B cell (primary cell): ENCODE measurements around the gene KSR1. TPM values are rescaled to one million over a fixed set of nuclear protein-coding genes. Genes with fewer than 3 reads are reported as not detected.

Experiments
- ATAC-seq: fragments of 200-7000 bp; cut with Tn5 transposase; one replicate; pipeline ENCODE4 v1.10.0; 2021; ENCODE audit warnings: low read depth, mild to moderate bottlenecking, moderate number of reproducible peaks, moderate library complexity
- CTCF ChIA-PET: fragments of 350-600 bp; sonication (Branson Sonifier 250); formaldehyde crosslinking; loops from one replicate; lab custom pipeline; 2021; ENCODE audit warnings: antibody characterized with exemption, inconsistent platforms; lab: Charles Lee
- POLR2A ChIA-PET: fragments of 350-600 bp; sonication (Branson Sonifier 250); formaldehyde crosslinking; loops from one replicate; lab custom pipeline; 2021; ENCODE audit warnings: antibody characterized with exemption; lab: Charles Lee
- DNase-seq: peaks from one replicate; pipeline ENCODE4 v3.0.0; 2013
- H2AFZ ChIP-seq: 2 replicates; pipeline ENCODE4 v1.6.1; 2012; ENCODE audit warnings: mild to moderate bottlenecking, low read depth, low read length; ENCODE audit not compliant: insufficient read depth, poor library complexity, severe bottlenecking
- H3K27ac ChIP-seq, 2 donors: 1 replicate in 1 of 2; 2 replicates in 1 of 2; pipeline ENCODE4 v1.5.1; 2012 to 2013; ENCODE audit warnings: low read length in 2 of 2, mild to moderate bottlenecking in 2 of 2, moderate library complexity in 1 of 2
- H3K27me3 ChIP-seq, 4 experiments: fragments of 200-600 bp in 1 of 4; sonication (generic) in 1 of 4; replicated peaks in 1 of 4; 1 replicate in 2 of 4; 2 replicates in 2 of 4; pipeline versions ENCODE4 v1.6.1 to v1.7.0; 2013 to 2016; ENCODE audit warnings: low read length in 3 of 4, mild to moderate bottlenecking in 2 of 4, mixed read lengths in 1 of 4, moderate library complexity in 1 of 4; ENCODE audit not compliant: insufficient read depth in 4 of 4, control insufficient read depth in 3 of 4; ENCODE audit errors: control extremely low read depth in 1 of 4
- H3K36me3 ChIP-seq, 2 experiments: replicated peaks in 1 of 2; 1 replicate in 1 of 2; 2 replicates in 1 of 2; pipeline versions ENCODE4 v1.6.1 to v1.7.1; 2013; ENCODE audit warnings: low read length in 1 of 2; ENCODE audit not compliant: insufficient read depth in 2 of 2, control insufficient read depth in 1 of 2; ENCODE audit errors: control extremely low read depth in 1 of 2, extremely low read depth in 1 of 2
- H3K4me1 ChIP-seq, 2 donors: fragments of 200-600 bp in 1 of 2; sonication (generic) in 1 of 2; 1 replicate in 1 of 2; 2 replicates in 1 of 2; pipeline versions ENCODE4 v1.5.1 to v1.6.1; 2013 to 2017; ENCODE audit warnings: low read length in 2 of 2; ENCODE audit not compliant: control insufficient read depth in 2 of 2, insufficient read depth in 2 of 2
- H3K4me2 ChIP-seq: replicated peaks from 2 replicates; pipeline ENCODE3; 2012; ENCODE audit warnings: mild to moderate bottlenecking, low read depth, low read length; ENCODE audit not compliant: poor library complexity, severe bottlenecking
- H3K4me3 ChIP-seq, 5 experiments: fragments of 200-600 bp in 1 of 5; sonication (generic) in 1 of 5; 1 replicate in 3 of 5; 2 replicates in 2 of 5; pipeline versions ENCODE4 v1.5.1 to v1.7.0; 2011 to 2016; ENCODE audit warnings: low read length in 4 of 5, mild to moderate bottlenecking in 4 of 5, low read depth in 2 of 5, control low read depth in 1 of 5, moderate library complexity in 1 of 5; ENCODE audit not compliant: insufficient read depth in 1 of 5; ENCODE audit errors: control extremely low read depth in 1 of 5, extremely low read depth in 1 of 5
- H3K79me2 ChIP-seq: fragments of 200-600 bp; sonication (generic); one replicate; pipeline ENCODE4 v1.6.0; 2016; ENCODE audit warnings: low read length; ENCODE audit not compliant: control insufficient read depth, insufficient read depth
- H3K9ac ChIP-seq: fragments of 200-600 bp; sonication (generic); 2 replicates; pipeline ENCODE4 v1.6.1; 2017; ENCODE audit warnings: mild to moderate bottlenecking, low read length, moderate library complexity
- H3K9me3 ChIP-seq, 3 donors: one replicate each; pipeline versions ENCODE4 v1.6.1 to v1.7.1; 2013; ENCODE audit warnings: low read length in 2 of 3; ENCODE audit not compliant: control insufficient read depth in 2 of 3, insufficient read depth in 1 of 3; ENCODE audit errors: control extremely low read depth in 1 of 3
- H4K20me1 ChIP-seq: 2 replicates; pipeline ENCODE4 v1.6.0; 2012; ENCODE audit warnings: mild to moderate bottlenecking, low read length; ENCODE audit not compliant: insufficient read depth, control insufficient read depth, poor library complexity, severe bottlenecking
- H3K27ac Mint-ChIP-seq: one replicate; pipeline ENCODE4 v1.8.0; 2021; ENCODE audit warnings: mixed read lengths
- H3K27me3 Mint-ChIP-seq: one replicate; pipeline ENCODE4 v1.8.0; 2021; ENCODE audit warnings: mixed read lengths
- H3K4me1 Mint-ChIP-seq: one replicate; pipeline ENCODE4 v1.8.0; 2021; ENCODE audit warnings: mixed read lengths
- H3K4me3 Mint-ChIP-seq: one replicate; pipeline ENCODE4 v1.8.0; 2021; ENCODE audit warnings: mixed read lengths
- H3K9me3 Mint-ChIP-seq: one replicate; pipeline ENCODE4 v1.8.0; 2022; ENCODE audit warnings: mixed read lengths; ENCODE audit not compliant: insufficient read depth
- EZH2 ChIP-seq: IDR thresholded peaks from 2 replicates; pipeline ENCODE4 v1.6.1; 2012; ENCODE audit warnings: borderline replicate concordance, low read depth, mild to moderate bottlenecking, moderate library complexity, low read length; ENCODE audit not compliant: insufficient read depth, poor library complexity, severe bottlenecking
- WGBS: methylation state at CpG from one replicate; pipeline ENCODE4 v1.1.5; 2013; ENCODE audit warnings: missing lambda C conversion rate; ENCODE audit not compliant: insufficient coverage; 5-methylcytosine and 5-hydroxymethylcytosine counted together
- intact Hi-C: fragments of 100-400 bp; cut with micrococcal nuclease; formaldehyde crosslinking; loops from one replicate; pipeline ENCODE4 v1.10.0; 2022
- polyA plus RNA-seq: library from polyadenylated mRNA; depleted of rRNA; stranded (reverse); fragments of >200 nt; gene quantifications from 2 replicates; pipeline ENCODE4 v1.2.3, GENCODE V29; 2012
- total RNA-seq, 2 donors: library from RNA; stranded (reverse); fragments of 120-200 nt in 1 of 2; gene quantifications; 1 replicate in 1 of 2; 2 replicates in 1 of 2; pipeline versions ENCODE4 v1.2.3 to v1.2.4, GENCODE V29; 2013 to 2022
- TF ChIP-seq, protein P1 (sequence below): fragments of 200-600 bp; IDR thresholded peaks from one replicate; pipeline ENCODE4 v1.8.0; 2022; ENCODE audit warnings: antibody characterized with exemption, mild to moderate bottlenecking

The KSR1 gene
- total and polyA plus RNA-seq, 2 donors (not counting 1 experiment from before 2014, with no cell fraction given), result 27.5 to 85.6 TPM

DNA sequence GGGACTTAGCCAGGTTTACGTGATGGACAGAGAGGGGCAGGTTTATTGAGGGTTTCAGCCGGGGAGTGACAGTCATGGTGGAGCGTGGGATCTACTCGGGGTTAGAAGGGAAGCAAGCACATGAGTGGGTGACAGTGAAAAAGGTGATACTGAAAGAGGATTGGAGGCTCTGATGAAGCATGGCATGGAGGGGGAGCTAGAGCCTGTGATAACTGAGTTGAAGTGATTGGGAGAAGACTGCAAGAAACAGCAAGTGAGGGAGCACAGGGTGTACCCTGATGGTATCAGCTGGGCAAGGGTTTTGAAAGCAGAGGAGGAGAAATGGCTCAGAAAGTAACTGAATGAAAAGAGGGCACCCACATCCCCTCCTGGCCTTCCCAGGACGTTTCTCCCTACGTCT, 6.7 kb upstream of the KSR1 start:
- H4K20me1 ChIP-seq, result no peaks in the 10 kb centered on the region
- ATAC-seq (no peak), DNase-seq (no peak)
- H3K27ac ChIP-seq, result no peak overlapping the region
- no peak overlapping the region for H3K4me3 ChIP-seq
- no peak overlapping the region for H2AFZ ChIP-seq
- no peaks in the 10 kb centered on the region for H3K27me3 ChIP-seq
- no peaks in the 10 kb centered on the region for H3K36me3 ChIP-seq
- intact Hi-C loops, result no loop called here
- H3K9me3 ChIP-seq, result no peaks in the 10 kb centered on the region
- H3K4me1 ChIP-seq, result no peaks in the 10 kb centered on the region
- H3K4me2 ChIP-seq, result no peak overlapping the region
- TF ChIP-seq EZH2, result no peak
- CTCF ChIA-PET, result interaction anchor here (10.2 kb wide), 1 partner anchor 151 kb away, joined by 140 read pairs; no protein-coding TSS in a partner anchor
- POLR2A ChIA-PET, result no interaction called here
- no peak overlapping the region for H3K4me3 Mint-ChIP-seq
- H3K4me1 Mint-ChIP-seq, result no peaks in the 10 kb centered on the region
- H3K27ac Mint-ChIP-seq, result no peak overlapping the region
- H3K27me3 Mint-ChIP-seq, result peaks cover 5% of the 10 kb centered on the region
- H3K9ac ChIP-seq, result no peak overlapping the region
- 89% methylated on average over 5 of the region's 6 CpGs for WGBS
- no peaks in the 10 kb centered on the region for H3K79me2 ChIP-seq
- no peaks in the 10 kb centered on the region for H3K9me3 Mint-ChIP-seq

DNA sequence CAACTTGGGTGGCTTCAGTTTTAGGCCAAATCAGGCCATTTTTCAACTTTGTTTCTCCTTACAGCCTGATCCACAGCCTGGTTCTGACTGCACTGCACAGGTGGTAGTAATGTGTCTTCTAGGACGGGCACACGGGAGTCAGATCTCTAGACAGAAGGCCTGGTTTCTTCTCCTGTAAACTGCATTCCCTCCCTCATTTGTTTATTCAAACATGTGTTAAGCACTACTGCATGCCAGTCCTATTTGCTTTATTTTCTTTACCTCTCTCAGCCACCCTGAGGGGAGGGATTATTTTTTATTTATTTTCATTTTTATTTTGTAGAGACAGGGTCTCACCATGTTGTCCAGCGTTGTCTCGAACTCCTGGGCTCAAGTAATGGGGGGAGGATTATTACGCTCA, 6.3 kb upstream of the KSR1 start:
- Histone ChIP-seq H3K9ac (no peak overlapping the region), H4K20me1 (no peaks in the 10 kb centered on the region), H3K4me3 (no peak overlapping the region), H3K9me3 (no peaks in the 10 kb centered on the region), H3K36me3 (no peaks in the 10 kb centered on the region), H2AFZ (no peak overlapping the region), H3K4me2 (no peak overlapping the region), H3K79me2 (no peaks in the 10 kb centered on the region), H3K27ac (no peak overlapping the region), H3K4me1 (no peaks in the 10 kb centered on the region), H3K27me3 (no peaks in the 10 kb centered on the region)
- H3K4me3 Mint-ChIP-seq, result no peak overlapping the region
- WGBS, result 96% methylated on average over 4 of the region's 5 CpGs
- no peak overlapping the region for H3K27ac Mint-ChIP-seq
- ATAC-seq, result no peak
- peaks cover 5% of the 10 kb centered on the region for H3K27me3 Mint-ChIP-seq
- intact Hi-C loops, result no loop called here
- DNase-seq, result no peak
- ChIA-PET CTCF (interaction anchor here (10.2 kb wide), 1 partner anchor 150 kb away, joined by 140 read pairs; no protein-coding TSS in a partner anchor), POLR2A (interaction anchor here (1.1 kb wide), 1 partner anchor 9 kb away, joined by 4 read pairs; no protein-coding TSS in a partner anchor)
- TF ChIP-seq, protein P1, sequence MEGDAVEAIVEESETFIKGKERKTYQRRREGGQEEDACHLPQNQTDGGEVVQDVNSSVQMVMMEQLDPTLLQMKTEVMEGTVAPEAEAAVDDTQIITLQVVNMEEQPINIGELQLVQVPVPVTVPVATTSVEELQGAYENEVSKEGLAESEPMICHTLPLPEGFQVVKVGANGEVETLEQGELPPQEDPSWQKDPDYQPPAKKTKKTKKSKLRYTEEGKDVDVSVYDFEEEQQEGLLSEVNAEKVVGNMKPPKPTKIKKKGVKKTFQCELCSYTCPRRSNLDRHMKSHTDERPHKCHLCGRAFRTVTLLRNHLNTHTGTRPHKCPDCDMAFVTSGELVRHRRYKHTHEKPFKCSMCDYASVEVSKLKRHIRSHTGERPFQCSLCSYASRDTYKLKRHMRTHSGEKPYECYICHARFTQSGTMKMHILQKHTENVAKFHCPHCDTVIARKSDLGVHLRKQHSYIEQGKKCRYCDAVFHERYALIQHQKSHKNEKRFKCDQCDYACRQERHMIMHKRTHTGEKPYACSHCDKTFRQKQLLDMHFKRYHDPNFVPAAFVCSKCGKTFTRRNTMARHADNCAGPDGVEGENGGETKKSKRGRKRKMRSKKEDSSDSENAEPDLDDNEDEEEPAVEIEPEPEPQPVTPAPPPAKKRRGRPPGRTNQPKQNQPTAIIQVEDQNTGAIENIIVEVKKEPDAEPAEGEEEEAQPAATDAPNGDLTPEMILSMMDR, result no peak
- no peak for TF ChIP-seq EZH2
- H3K9me3 Mint-ChIP-seq, result no peaks in the 10 kb centered on the region
- no peaks in the 10 kb centered on the region for H3K4me1 Mint-ChIP-seq
